CD4-positive, alpha-beta T cell treated with Interleukin-10 for 1 hour (primary cell): ENCODE measurements around the gene SCGB1A1.

Experiments
- DNase-seq: peaks from one replicate; pipeline ENCODE4 v3.0.0-alpha.2; 2020

The SCGB1A1 gene

GRCh38 chr11:62398011-62398994 is 20.5 kb upstream of the SCGB1A1 start:
- DNase-seq = no peak

- no peak for DNase-seq
Observed at GRCh38 chr11:62399172-62399877, 19.5 kb upstream of the SCGB1A1 start.

- no peak for DNase-seq
Observed at GRCh38 chr11:62399878-62400266, 19.0 kb upstream of the SCGB1A1 start.

GRCh38 chr11:62400281-62400680 is 18.6 kb upstream of the SCGB1A1 start:
- DNase-seq = no peak

GRCh38 chr11:62400760-62401159 is 18.1 kb upstream of the SCGB1A1 start:
- no peak for DNase-seq

- DNase-seq = no peak
Observed at GRCh38 chr11:62401356-62401755, 17.5 kb upstream of the SCGB1A1 start.

- DNase-seq = no peak
Observed at GRCh38 chr11:62401811-62402210, 17.0 kb upstream of the SCGB1A1 start.

- peak; percentile 58 for DNase-seq
Observed at GRCh38 chr11:62402226-62402959, 16.4 kb upstream of the SCGB1A1 start.

GRCh38 chr11:62402960-62403730 is 15.7 kb upstream of the SCGB1A1 start:
- DNase-seq = no peak

- no peak for DNase-seq
Observed at GRCh38 chr11:62404435-62404834, 14.4 kb upstream of the SCGB1A1 start.

GRCh38 chr11:62404901-62405300 is 13.9 kb upstream of the SCGB1A1 start:
- no peak for DNase-seq

GRCh38 chr11:62406034-62406433 is 12.8 kb upstream of the SCGB1A1 start:
- DNase-seq = no peak

- DNase-seq = no peak
Observed at GRCh38 chr11:62409831-62410230, 9.0 kb upstream of the SCGB1A1 start.

- DNase-seq = no peak
Observed at GRCh38 chr11:62410972-62411371, 7.9 kb upstream of the SCGB1A1 start.

- DNase-seq = no peak
Observed at GRCh38 chr11:62411524-62411923, 7.3 kb upstream of the SCGB1A1 start.

- no peak for DNase-seq
Observed at GRCh38 chr11:62413060-62413696, 5.7 kb upstream of the SCGB1A1 start.

- DNase-seq = no peak
Observed at GRCh38 chr11:62416596-62416995, 2.2 kb upstream of the SCGB1A1 start.

GRCh38 chr11:62418136-62418535 is 697 bp upstream of the SCGB1A1 start:
- no peak for DNase-seq

GRCh38 chr11:62419314-62419929 is 589 bp downstream of the SCGB1A1 start:
- DNase-seq = no peak

- no peak for DNase-seq
Observed at GRCh38 chr11:62419943-62420342, 1.1 kb downstream of the SCGB1A1 start.

- no peak for DNase-seq
Observed at GRCh38 chr11:62420882-62421281, 2.0 kb downstream of the SCGB1A1 start.

- DNase-seq = no peak
Observed at GRCh38 chr11:62421996-62422395, 3.2 kb downstream of the SCGB1A1 start.
